NCI-H2029 (cell line): ENCODE measurements around the gene EVC2.
"Not testable (repeated sequence)": the region's sequence is repeated elsewhere in the genome, so short reads cannot be mapped to it uniquely, and the experiment has no call there.

Experiments
- DNase-seq: peaks from one replicate; lab custom pipeline; 2025; lab: John Stamatoyannopoulos, UW

Gene EVC2

GRCh38 chr4:5619913-5620625 lies 88.3 kb downstream of the EVC2 start:
- DNase-seq, result no peak

- DNase-seq, result no peak
Observed at GRCh38 chr4:5618051-5618960, 90.1 kb downstream of the EVC2 start.

GRCh38 chr4:5616331-5616950 lies 91.9 kb downstream of the EVC2 start:
- no peak for DNase-seq

- DNase-seq, result no peak
Observed at GRCh38 chr4:5615496-5616075, 92.8 kb downstream of the EVC2 start.

GRCh38 chr4:5611750-5612149 lies 96.6 kb downstream of the EVC2 start:
- DNase-seq, result no peak

- no peak for DNase-seq
Observed at GRCh38 chr4:5609306-5610007, 98.9 kb downstream of the EVC2 start.

- DNase-seq, result not testable (repeated sequence)
Observed at GRCh38 chr4:5593828-5594227, 114.5 kb downstream of the EVC2 start.

GRCh38 chr4:5592272-5592671 lies 116.1 kb downstream of the EVC2 start:
- no peak for DNase-seq

GRCh38 chr4:5589495-5589894 lies 118.9 kb downstream of the EVC2 start:
- no peak for DNase-seq

GRCh38 chr4:5588046-5588445 lies 120.3 kb downstream of the EVC2 start:
- DNase-seq, result no peak

- no peak for DNase-seq
Observed at GRCh38 chr4:5575941-5576340, 132.4 kb downstream of the EVC2 start.

GRCh38 chr4:5574386-5574785 lies 134.0 kb downstream of the EVC2 start:
- no peak for DNase-seq

GRCh38 chr4:5573965-5574364 lies 134.4 kb downstream of the EVC2 start:
- DNase-seq, result no peak

- DNase-seq, result no peak
Observed at GRCh38 chr4:5572751-5573150, 135.6 kb downstream of the EVC2 start.

GRCh38 chr4:5572114-5572513 lies 136.2 kb downstream of the EVC2 start:
- peak; percentile 13 for DNase-seq

- no peak for DNase-seq
Observed at GRCh38 chr4:5571646-5572045, 136.7 kb downstream of the EVC2 start.

- no peak for DNase-seq
Observed at GRCh38 chr4:5569451-5569850, 138.9 kb downstream of the EVC2 start.

GRCh38 chr4:5568931-5569330 lies 139.4 kb downstream of the EVC2 start:
- DNase-seq, result no peak

GRCh38 chr4:5568336-5568735 lies 140.0 kb downstream of the EVC2 start:
- no peak for DNase-seq

- no peak for DNase-seq
Observed at GRCh38 chr4:5566991-5567390, 141.4 kb downstream of the EVC2 start.

GRCh38 chr4:5566526-5566925 lies 141.8 kb downstream of the EVC2 start:
- no peak for DNase-seq

- no peak for DNase-seq
Observed at GRCh38 chr4:5563856-5564255, 144.5 kb downstream of the EVC2 start.
